HFFc6 (cell line): ENCODE results near the gene PXN. TPM values are rescaled to one million over a fixed set of nuclear protein-coding genes. Genes with fewer than 3 reads are reported as not detected.
A peak's percentile ranks its signal among the peaks of the same experiment; 100 is the strongest.
"Not testable (repeated sequence)": the region's sequence is repeated elsewhere in the genome, so short reads cannot be mapped to it uniquely, and the experiment has no call there.

ENCODE experiments used
- DNase-seq: peaks from one replicate; pipeline ENCODE4 v3.0.0-alpha.2; 2018
- H3K27ac Mint-ChIP-seq: 2 replicates; pipeline ENCODE4 v1.8.0; 2020; ENCODE audit warnings: mild to moderate bottlenecking, mixed read lengths
- H3K27me3 Mint-ChIP-seq: 2 replicates; pipeline ENCODE4 v1.8.0; 2021; ENCODE audit warnings: mild to moderate bottlenecking, moderate library complexity, mixed read lengths; ENCODE audit not compliant: insufficient read depth
- H3K36me3 Mint-ChIP-seq: 2 replicates; pipeline ENCODE4 v1.8.0; 2021; ENCODE audit warnings: low read depth, mixed read lengths
- H3K4me1 Mint-ChIP-seq: 2 replicates; pipeline ENCODE4 v1.8.0; 2020; ENCODE audit warnings: low read depth, mixed read lengths
- H3K4me3 Mint-ChIP-seq: 2 replicates; pipeline ENCODE4 v1.8.0; 2020; ENCODE audit warnings: mild to moderate bottlenecking, moderate library complexity, mixed read lengths
- H3K9me3 Mint-ChIP-seq: 2 replicates; pipeline ENCODE4 v1.8.0; 2020; ENCODE audit warnings: mild to moderate bottlenecking, mixed read lengths
- CTCF ChIP-seq: fragments of 200-600 bp; sonication (generic); IDR thresholded peaks from 2 replicates; pipeline ENCODE4 v1.5.0; 2021; ENCODE audit warnings: antibody characterized with exemption, mild to moderate bottlenecking
- total RNA-seq, 6 experiments: library from RNA; stranded (reverse); fragmentation: NEBNext Ultra II Directional; extraction: Animal tissue kit (Norgen Biotek cat#: 25700); gene quantifications; 2 replicates in 1 of 6; 3 replicates in 5 of 6; pipeline ENCODE4 v1.2.3, GENCODE V29; 2021

The PXN gene
- total RNA-seq, 6 experiments from 2014 or later: 219 to 290 (median 253) TPM

- Mint-ChIP-seq H3K4me1 (peaks cover 86% of the 10 kb centered on the region), H3K9me3 (no peaks in the 10 kb centered on the region), H3K27ac (peak overlapping the region; percentile 95), H3K36me3 (peaks cover 42% of the 10 kb centered on the region), H3K27me3 (peaks cover 2% of the 10 kb centered on the region; the same call in 1 of the 2 replicates), H3K4me3 (peak overlapping the region; percentile 84)
- no peak for DNase-seq
- no peak for TF ChIP-seq CTCF
Measured at GRCh38 chr12:120247183-120247582, 18.3 kb downstream of the PXN start.

- not testable (repeated sequence) for H3K27me3 Mint-ChIP-seq, H3K9me3 Mint-ChIP-seq, DNase-seq
- Mint-ChIP-seq H3K27ac (peak overlapping the region; percentile 95), H3K4me1 (peaks cover 86% of the 10 kb centered on the region), H3K36me3 (peaks cover 37% of the 10 kb centered on the region), H3K4me3 (peak overlapping the region; percentile 84; the same call in 1 of the 2 replicates)
Measured at GRCh38 chr12:120246705-120247104, 18.8 kb downstream of the PXN start.

- H3K36me3 Mint-ChIP-seq: peaks cover 14% of the 10 kb centered on the region
- peaks cover 83% of the 10 kb centered on the region for H3K4me1 Mint-ChIP-seq
- peak overlapping the region; percentile 78 for H3K27ac Mint-ChIP-seq
- no peak for DNase-seq
- peaks cover 2% of the 10 kb centered on the region for H3K27me3 Mint-ChIP-seq
- no peak overlapping the region for H3K4me3 Mint-ChIP-seq
- no peak for TF ChIP-seq CTCF
- H3K9me3 Mint-ChIP-seq: no peaks in the 10 kb centered on the region
Measured at GRCh38 chr12:120242971-120243699, 22.4 kb downstream of the PXN start.

GRCh38 chr12:120242275-120242799 is 23.2 kb downstream of the PXN start:
- TF ChIP-seq CTCF: no peak
- H3K27me3 Mint-ChIP-seq: peaks cover 2% of the 10 kb centered on the region
- H3K9me3 Mint-ChIP-seq: no peaks in the 10 kb centered on the region
- H3K27ac Mint-ChIP-seq: peak overlapping the region; percentile 78
- no peak overlapping the region for H3K4me3 Mint-ChIP-seq
- DNase-seq: no peak
- peaks cover 14% of the 10 kb centered on the region for H3K36me3 Mint-ChIP-seq
- peaks cover 83% of the 10 kb centered on the region for H3K4me1 Mint-ChIP-seq

GRCh38 chr12:120241561-120242274 is 23.8 kb downstream of the PXN start:
- H3K4me1 Mint-ChIP-seq: peaks cover 83% of the 10 kb centered on the region
- H3K36me3 Mint-ChIP-seq: peaks cover 14% of the 10 kb centered on the region
- no peaks in the 10 kb centered on the region for H3K9me3 Mint-ChIP-seq
- no peak for DNase-seq
- TF ChIP-seq CTCF: no peak
- no peak overlapping the region for H3K4me3 Mint-ChIP-seq
- H3K27me3 Mint-ChIP-seq: peaks cover 2% of the 10 kb centered on the region
- peak overlapping the region; percentile 78 for H3K27ac Mint-ChIP-seq

- Mint-ChIP-seq H3K4me1 (peaks cover 86% of the 10 kb centered on the region), H3K36me3 (peaks cover 14% of the 10 kb centered on the region), H3K27ac (peak overlapping the region; percentile 78), H3K27me3 (peaks cover 2% of the 10 kb centered on the region), H3K9me3 (no peaks in the 10 kb centered on the region), H3K4me3 (no peak overlapping the region)
- TF ChIP-seq CTCF: no peak
- DNase-seq: no peak
Measured at GRCh38 chr12:120240495-120240833, 25.1 kb downstream of the PXN start.
